Smooth muscle cell (in vitro differentiated cells): ENCODE measurements around the gene RDH12. TPM values are rescaled to one million over a fixed set of nuclear protein-coding genes. Genes with fewer than 3 reads are reported as not detected.

ENCODE experiments used
- DNase-seq: peaks from one replicate; lab custom pipeline; 2025; ENCODE audit not compliant: unreplicated experiment; lab: John Stamatoyannopoulos, UW
- H2AFZ ChIP-seq: fragments of 200-600 bp; sonication (generic); 2 replicates; pipeline ENCODE4 v1.6.0; 2016; ENCODE audit warnings: antibody characterized with exemption, low read depth, mild to moderate bottlenecking
- H3F3A ChIP-seq: fragments of 200-600 bp; sonication (generic); 2 replicates; pipeline ENCODE4 v1.6.0; 2017; ENCODE audit warnings: antibody characterized with exemption, low read depth
- H3K27ac ChIP-seq: fragments of 200-600 bp; sonication (generic); 2 replicates; pipeline ENCODE4 v1.5.1; 2016; ENCODE audit warnings: low read depth, mild to moderate bottlenecking
- H3K27me3 ChIP-seq: fragments of 200-600 bp; sonication (generic); 2 replicates; pipeline ENCODE4 v1.6.1; 2016; ENCODE audit warnings: low read depth, mild to moderate bottlenecking
- H3K36me3 ChIP-seq: fragments of 200-600 bp; sonication (generic); 2 replicates; pipeline ENCODE4 v1.5.1; 2016; ENCODE audit warnings: low read depth
- H3K4me1 ChIP-seq: fragments of 200-600 bp; sonication (generic); 2 replicates; pipeline ENCODE4 v1.5.1; 2016; ENCODE audit warnings: low read depth
- H3K4me2 ChIP-seq: fragments of 200-600 bp; sonication (generic); 2 replicates; pipeline ENCODE4 v1.6.0; 2016; ENCODE audit warnings: mild to moderate bottlenecking
- H3K4me3 ChIP-seq: fragments of 200-600 bp; sonication (generic); 2 replicates; pipeline ENCODE4 v1.5.1; 2016; ENCODE audit warnings: mild to moderate bottlenecking
- H3K79me2 ChIP-seq: fragments of 200-600 bp; sonication (generic); 2 replicates; pipeline ENCODE4 v1.6.0; 2016; ENCODE audit warnings: low read depth, mild to moderate bottlenecking
- H3K9ac ChIP-seq: fragments of 200-600 bp; sonication (generic); 2 replicates; pipeline ENCODE4 v1.6.0; 2016; ENCODE audit warnings: low read depth
- H3K9me3 ChIP-seq: fragments of 200-600 bp; sonication (generic); replicated peaks from 2 replicates; pipeline ENCODE4 v1.5.1; 2016; ENCODE audit warnings: low read depth
- H4K20me1 ChIP-seq: fragments of 200-600 bp; sonication (generic); 2 replicates; pipeline ENCODE4 v1.6.0; 2016; ENCODE audit warnings: low read depth
- WGBS: methylation state at CpG from one replicate; pipeline ENCODE4 v1.1.7; 2016; ENCODE audit warnings: low lambda C conversion rate; 5-methylcytosine and 5-hydroxymethylcytosine counted together
- polyA plus RNA-seq: library from polyadenylated mRNA; unstranded; fragments of >200 nt; fragmentation: Nextera tagmentation; extraction: Ambion mirVana; gene quantifications from 2 replicates; pipeline ENCODE4 v1.2.1, GENCODE V29; 2016
- total RNA-seq: library from RNA; depleted of rRNA; stranded (reverse); fragments of >200 nt; gene quantifications from 2 replicates; pipeline ENCODE4 v1.2.3, GENCODE V29; 2014
- TF ChIP-seq, protein P1 (sequence below): fragments of 200-600 bp; sonication (generic); IDR thresholded peaks from 2 replicates; pipeline ENCODE4 v1.5.1; 2017; ENCODE audit warnings: borderline replicate concordance, mild to moderate bottlenecking, antibody characterized with exemption; ENCODE audit not compliant: insufficient read depth, poor library complexity, severe bottlenecking

The RDH12 gene
- total and polyA plus RNA-seq, 2 experiments from 2014 or later = 0.30 to 1.9 TPM

DNA sequence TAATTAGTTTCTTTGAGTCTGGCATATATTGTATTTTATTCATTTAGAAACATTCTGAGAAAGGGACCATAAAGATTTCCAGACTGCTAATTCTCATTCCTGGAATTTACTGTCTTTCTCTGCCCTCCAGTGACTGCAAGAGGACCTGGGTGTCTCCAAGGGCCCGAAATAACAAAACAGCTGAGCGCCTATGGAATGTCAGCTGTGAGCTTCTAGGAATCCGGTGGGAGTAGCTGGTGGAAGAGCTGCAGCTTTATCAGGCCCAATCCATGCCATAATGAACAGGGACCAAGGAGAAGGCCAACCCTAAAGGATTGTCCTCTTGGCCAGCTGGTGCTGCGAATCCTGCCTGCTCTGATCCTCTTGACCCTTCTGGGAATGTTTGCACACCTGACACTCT lies 31.9 kb downstream of the RDH12 start:
- TF ChIP-seq, protein P1, sequence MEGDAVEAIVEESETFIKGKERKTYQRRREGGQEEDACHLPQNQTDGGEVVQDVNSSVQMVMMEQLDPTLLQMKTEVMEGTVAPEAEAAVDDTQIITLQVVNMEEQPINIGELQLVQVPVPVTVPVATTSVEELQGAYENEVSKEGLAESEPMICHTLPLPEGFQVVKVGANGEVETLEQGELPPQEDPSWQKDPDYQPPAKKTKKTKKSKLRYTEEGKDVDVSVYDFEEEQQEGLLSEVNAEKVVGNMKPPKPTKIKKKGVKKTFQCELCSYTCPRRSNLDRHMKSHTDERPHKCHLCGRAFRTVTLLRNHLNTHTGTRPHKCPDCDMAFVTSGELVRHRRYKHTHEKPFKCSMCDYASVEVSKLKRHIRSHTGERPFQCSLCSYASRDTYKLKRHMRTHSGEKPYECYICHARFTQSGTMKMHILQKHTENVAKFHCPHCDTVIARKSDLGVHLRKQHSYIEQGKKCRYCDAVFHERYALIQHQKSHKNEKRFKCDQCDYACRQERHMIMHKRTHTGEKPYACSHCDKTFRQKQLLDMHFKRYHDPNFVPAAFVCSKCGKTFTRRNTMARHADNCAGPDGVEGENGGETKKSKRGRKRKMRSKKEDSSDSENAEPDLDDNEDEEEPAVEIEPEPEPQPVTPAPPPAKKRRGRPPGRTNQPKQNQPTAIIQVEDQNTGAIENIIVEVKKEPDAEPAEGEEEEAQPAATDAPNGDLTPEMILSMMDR = no peak
- H3K27me3 ChIP-seq = no peaks in the 10 kb centered on the region
- H3K4me1 ChIP-seq = peaks cover 6% of the 10 kb centered on the region
- no peak overlapping the region for H3K27ac ChIP-seq
- no peak overlapping the region for H2AFZ ChIP-seq
- H3F3A ChIP-seq = no peaks in the 10 kb centered on the region
- H3K4me2 ChIP-seq = no peak overlapping the region
- 81% methylated on average over 4 of the region's 4 CpGs for WGBS
- no peak overlapping the region for H3K4me3 ChIP-seq
- H3K9ac ChIP-seq = no peak overlapping the region
- no peaks in the 10 kb centered on the region for H3K79me2 ChIP-seq
- no peaks in the 10 kb centered on the region for H4K20me1 ChIP-seq
- H3K36me3 ChIP-seq = no peaks in the 10 kb centered on the region
- H3K9me3 ChIP-seq = no peaks in the 10 kb centered on the region
- no peak for DNase-seq

DNA sequence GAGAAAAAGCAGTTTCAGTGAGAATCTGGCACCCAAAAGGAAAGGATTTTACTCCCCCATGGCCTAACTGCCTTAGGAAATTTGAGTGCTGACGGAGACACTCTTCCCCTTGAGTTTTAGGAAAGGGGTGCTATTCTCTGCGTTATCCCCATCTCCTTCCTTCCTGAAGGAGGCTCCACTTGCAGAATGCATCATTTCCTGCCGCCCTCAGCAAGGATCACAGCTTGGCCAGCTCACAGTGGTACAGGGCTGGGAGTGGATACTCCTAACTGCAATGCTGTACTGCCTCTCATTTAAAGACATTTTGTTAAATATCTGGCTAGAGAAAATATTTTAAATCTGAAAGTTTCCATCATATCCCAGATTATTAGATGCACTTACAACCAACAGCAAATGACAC lies 33.0 kb downstream of the RDH12 start:
- H4K20me1 ChIP-seq = no peaks in the 10 kb centered on the region
- H3K4me3 ChIP-seq = no peak overlapping the region
- TF ChIP-seq, protein P1 = no peak
- WGBS = 68% methylated on average over 3 of the region's 3 CpGs
- H2AFZ ChIP-seq = no peak overlapping the region
- H3K27ac ChIP-seq = no peak overlapping the region
- no peaks in the 10 kb centered on the region for H3K9me3 ChIP-seq
- DNase-seq = no peak
- no peaks in the 10 kb centered on the region for H3K4me1 ChIP-seq
- H3F3A ChIP-seq = no peaks in the 10 kb centered on the region
- no peak overlapping the region for H3K4me2 ChIP-seq
- H3K36me3 ChIP-seq = no peaks in the 10 kb centered on the region
- H3K27me3 ChIP-seq = no peaks in the 10 kb centered on the region
- no peak overlapping the region for H3K9ac ChIP-seq
- H3K79me2 ChIP-seq = no peaks in the 10 kb centered on the region

DNA sequence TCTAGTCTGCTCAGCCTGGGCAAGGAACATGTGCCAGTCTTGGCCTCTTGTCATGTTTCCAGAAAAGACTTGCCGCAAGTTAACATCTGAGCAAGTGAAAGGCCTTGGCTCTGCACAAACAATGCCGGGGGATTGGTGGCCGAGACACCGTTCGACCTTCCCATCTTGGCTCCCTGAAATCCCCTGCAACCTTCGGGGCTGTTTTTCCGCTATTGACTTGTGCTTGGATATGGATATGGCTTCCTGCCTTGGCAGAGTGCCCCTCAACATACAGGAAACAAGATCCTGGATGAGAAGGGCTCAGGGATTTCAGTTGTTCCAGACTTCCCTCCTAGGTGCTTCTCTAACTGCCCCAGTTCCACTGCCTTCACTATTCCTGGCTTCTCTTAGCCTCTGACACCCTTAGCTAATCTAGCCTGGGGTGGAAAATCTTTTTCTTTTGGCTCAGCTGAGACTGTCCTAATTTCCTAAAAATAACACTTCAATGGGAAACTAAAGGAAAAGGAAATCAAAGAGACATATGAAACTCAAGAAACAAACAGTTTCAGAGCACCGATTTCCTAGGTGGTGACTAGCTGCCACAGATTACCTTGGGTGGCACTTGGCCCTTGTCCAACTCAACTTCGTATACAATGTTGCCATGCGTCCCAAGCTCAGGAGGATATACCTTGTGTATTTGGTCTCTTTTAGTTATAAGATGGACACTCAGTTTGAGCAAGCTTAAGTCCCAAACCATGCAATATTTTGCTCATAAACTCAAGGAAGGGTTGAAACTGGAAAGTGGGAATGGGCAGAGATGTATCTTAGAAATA lies 33.9 kb downstream of the RDH12 start:
- H3K27ac ChIP-seq = no peak overlapping the region
- H3F3A ChIP-seq = no peaks in the 10 kb centered on the region
- no peak overlapping the region for H3K4me2 ChIP-seq
- no peak overlapping the region for H3K4me3 ChIP-seq
- H3K79me2 ChIP-seq = no peaks in the 10 kb centered on the region
- 95% methylated on average over 10 of the region's 10 CpGs for WGBS
- DNase-seq = no peak
- no peaks in the 10 kb centered on the region for H3K9me3 ChIP-seq
- TF ChIP-seq, protein P1 = no peak
- H4K20me1 ChIP-seq = no peaks in the 10 kb centered on the region
- H2AFZ ChIP-seq = no peak overlapping the region
- H3K9ac ChIP-seq = no peak overlapping the region
- H3K27me3 ChIP-seq = no peaks in the 10 kb centered on the region
- H3K36me3 ChIP-seq = no peaks in the 10 kb centered on the region
- H3K4me1 ChIP-seq = no peaks in the 10 kb centered on the region

DNA sequence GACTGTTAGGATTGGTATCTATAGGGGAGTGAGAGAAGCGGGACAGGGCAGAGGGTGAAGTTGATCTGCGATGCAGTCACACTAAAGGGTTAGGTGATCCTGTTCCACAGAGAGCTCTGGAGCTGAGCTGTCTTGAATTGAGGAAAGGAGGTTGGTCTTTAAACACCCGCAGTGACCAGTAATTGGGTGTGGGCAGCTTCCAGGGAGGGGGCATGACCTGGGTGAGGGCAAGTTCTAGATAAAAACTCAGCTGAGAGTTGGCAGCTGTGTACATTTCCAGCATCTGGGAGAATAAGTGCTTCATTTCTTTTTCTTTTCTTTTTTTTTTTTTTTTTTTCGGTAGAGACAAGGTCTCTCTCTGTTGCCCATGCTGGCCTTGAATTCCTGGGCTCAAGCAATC lies 35.1 kb downstream of the RDH12 start:
- no peak for DNase-seq
- TF ChIP-seq, protein P1 = no peak
- Histone ChIP-seq H3K27me3 (peaks cover 3% of the 10 kb centered on the region), H3K4me1 (no peaks in the 10 kb centered on the region), H4K20me1 (no peaks in the 10 kb centered on the region), H3F3A (no peaks in the 10 kb centered on the region), H2AFZ (no peak overlapping the region), H3K9ac (no peak overlapping the region), H3K4me2 (no peak overlapping the region), H3K79me2 (no peaks in the 10 kb centered on the region), H3K9me3 (no peaks in the 10 kb centered on the region), H3K27ac (no peak overlapping the region), H3K4me3 (no peak overlapping the region), H3K36me3 (no peaks in the 10 kb centered on the region)
- 94% methylated on average over 4 of the region's 4 CpGs for WGBS
